NT2/D1 (cell line): ENCODE data around the gene LUC7L2.

Experiments used
- YY1 ChIP-seq: IDR thresholded peaks from 2 replicates; pipeline ENCODE4 v1.6.1; 2011; ENCODE audit not compliant: insufficient read length, insufficient read depth
- ZNF274 ChIP-seq: IDR thresholded peaks from 2 replicates; pipeline ENCODE4 v1.6.1; 2011; ENCODE audit warnings: mild to moderate bottlenecking, low read depth, low read length

GRCh38 chr7:139341776-139342226, 17.9 kb upstream of the LUC7L2 start:
- TF ChIP-seq ZNF274: no peak
- TF ChIP-seq YY1: no peak
